B cell (primary cell): ENCODE results near the gene ITIH1. TPM values are rescaled to one million over a fixed set of nuclear protein-coding genes. Genes with fewer than 3 reads are reported as not detected.

Experiments used
- ATAC-seq: fragments of 200-7000 bp; cut with Tn5 transposase; one replicate; pipeline ENCODE4 v1.10.0; 2021; ENCODE audit warnings: low read depth, mild to moderate bottlenecking, moderate number of reproducible peaks, moderate library complexity
- CTCF ChIA-PET: fragments of 350-600 bp; sonication (Branson Sonifier 250); formaldehyde crosslinking; loops from one replicate; lab custom pipeline; 2021; ENCODE audit warnings: antibody characterized with exemption, inconsistent platforms; lab: Charles Lee
- POLR2A ChIA-PET: fragments of 350-600 bp; sonication (Branson Sonifier 250); formaldehyde crosslinking; loops from one replicate; lab custom pipeline; 2021; ENCODE audit warnings: antibody characterized with exemption; lab: Charles Lee
- DNase-seq: peaks from one replicate; pipeline ENCODE4 v3.0.0; 2013
- H2AFZ ChIP-seq: 2 replicates; pipeline ENCODE4 v1.6.1; 2012; ENCODE audit warnings: mild to moderate bottlenecking, low read depth, low read length; ENCODE audit not compliant: insufficient read depth, poor library complexity, severe bottlenecking
- H3K27ac ChIP-seq, 2 donors: 1 replicate in 1 of 2; 2 replicates in 1 of 2; pipeline ENCODE4 v1.5.1; 2012 to 2013; ENCODE audit warnings: low read length in 2 of 2, mild to moderate bottlenecking in 2 of 2, moderate library complexity in 1 of 2
- H3K27me3 ChIP-seq, 4 experiments: fragments of 200-600 bp in 1 of 4; sonication (generic) in 1 of 4; replicated peaks in 1 of 4; 1 replicate in 2 of 4; 2 replicates in 2 of 4; pipeline versions ENCODE4 v1.6.1 to v1.7.0; 2013 to 2016; ENCODE audit warnings: low read length in 3 of 4, mild to moderate bottlenecking in 2 of 4, mixed read lengths in 1 of 4, moderate library complexity in 1 of 4; ENCODE audit not compliant: insufficient read depth in 4 of 4, control insufficient read depth in 3 of 4; ENCODE audit errors: control extremely low read depth in 1 of 4
- H3K36me3 ChIP-seq, 2 experiments: replicated peaks in 1 of 2; 1 replicate in 1 of 2; 2 replicates in 1 of 2; pipeline versions ENCODE4 v1.6.1 to v1.7.1; 2013; ENCODE audit warnings: low read length in 1 of 2; ENCODE audit not compliant: insufficient read depth in 2 of 2, control insufficient read depth in 1 of 2; ENCODE audit errors: control extremely low read depth in 1 of 2, extremely low read depth in 1 of 2
- H3K4me1 ChIP-seq, 2 donors: fragments of 200-600 bp in 1 of 2; sonication (generic) in 1 of 2; 1 replicate in 1 of 2; 2 replicates in 1 of 2; pipeline versions ENCODE4 v1.5.1 to v1.6.1; 2013 to 2017; ENCODE audit warnings: low read length in 2 of 2; ENCODE audit not compliant: control insufficient read depth in 2 of 2, insufficient read depth in 2 of 2
- H3K4me2 ChIP-seq: replicated peaks from 2 replicates; pipeline ENCODE3; 2012; ENCODE audit warnings: mild to moderate bottlenecking, low read depth, low read length; ENCODE audit not compliant: poor library complexity, severe bottlenecking
- H3K4me3 ChIP-seq, 5 experiments: fragments of 200-600 bp in 1 of 5; sonication (generic) in 1 of 5; 1 replicate in 3 of 5; 2 replicates in 2 of 5; pipeline versions ENCODE4 v1.5.1 to v1.7.0; 2011 to 2016; ENCODE audit warnings: low read length in 4 of 5, mild to moderate bottlenecking in 4 of 5, low read depth in 2 of 5, control low read depth in 1 of 5, moderate library complexity in 1 of 5; ENCODE audit not compliant: insufficient read depth in 1 of 5; ENCODE audit errors: control extremely low read depth in 1 of 5, extremely low read depth in 1 of 5
- H3K79me2 ChIP-seq: fragments of 200-600 bp; sonication (generic); one replicate; pipeline ENCODE4 v1.6.0; 2016; ENCODE audit warnings: low read length; ENCODE audit not compliant: control insufficient read depth, insufficient read depth
- H3K9ac ChIP-seq: fragments of 200-600 bp; sonication (generic); 2 replicates; pipeline ENCODE4 v1.6.1; 2017; ENCODE audit warnings: mild to moderate bottlenecking, low read length, moderate library complexity
- H3K9me3 ChIP-seq, 3 donors: one replicate each; pipeline versions ENCODE4 v1.6.1 to v1.7.1; 2013; ENCODE audit warnings: low read length in 2 of 3; ENCODE audit not compliant: control insufficient read depth in 2 of 3, insufficient read depth in 1 of 3; ENCODE audit errors: control extremely low read depth in 1 of 3
- H4K20me1 ChIP-seq: 2 replicates; pipeline ENCODE4 v1.6.0; 2012; ENCODE audit warnings: mild to moderate bottlenecking, low read length; ENCODE audit not compliant: insufficient read depth, control insufficient read depth, poor library complexity, severe bottlenecking
- H3K27ac Mint-ChIP-seq: one replicate; pipeline ENCODE4 v1.8.0; 2021; ENCODE audit warnings: mixed read lengths
- H3K27me3 Mint-ChIP-seq: one replicate; pipeline ENCODE4 v1.8.0; 2021; ENCODE audit warnings: mixed read lengths
- H3K4me1 Mint-ChIP-seq: one replicate; pipeline ENCODE4 v1.8.0; 2021; ENCODE audit warnings: mixed read lengths
- H3K4me3 Mint-ChIP-seq: one replicate; pipeline ENCODE4 v1.8.0; 2021; ENCODE audit warnings: mixed read lengths
- H3K9me3 Mint-ChIP-seq: one replicate; pipeline ENCODE4 v1.8.0; 2022; ENCODE audit warnings: mixed read lengths; ENCODE audit not compliant: insufficient read depth
- EZH2 ChIP-seq: IDR thresholded peaks from 2 replicates; pipeline ENCODE4 v1.6.1; 2012; ENCODE audit warnings: borderline replicate concordance, low read depth, mild to moderate bottlenecking, moderate library complexity, low read length; ENCODE audit not compliant: insufficient read depth, poor library complexity, severe bottlenecking
- WGBS: methylation state at CpG from one replicate; pipeline ENCODE4 v1.1.5; 2013; ENCODE audit warnings: missing lambda C conversion rate; ENCODE audit not compliant: insufficient coverage; 5-methylcytosine and 5-hydroxymethylcytosine counted together
- intact Hi-C: fragments of 100-400 bp; cut with micrococcal nuclease; formaldehyde crosslinking; loops from one replicate; pipeline ENCODE4 v1.10.0; 2022
- polyA plus RNA-seq: library from polyadenylated mRNA; depleted of rRNA; stranded (reverse); fragments of >200 nt; gene quantifications from 2 replicates; pipeline ENCODE4 v1.2.3, GENCODE V29; 2012
- total RNA-seq, 2 donors: library from RNA; stranded (reverse); fragments of 120-200 nt in 1 of 2; gene quantifications; 1 replicate in 1 of 2; 2 replicates in 1 of 2; pipeline versions ENCODE4 v1.2.3 to v1.2.4, GENCODE V29; 2013 to 2022
- TF ChIP-seq, protein P1 (sequence below): fragments of 200-600 bp; IDR thresholded peaks from one replicate; pipeline ENCODE4 v1.8.0; 2022; ENCODE audit warnings: antibody characterized with exemption, mild to moderate bottlenecking

The ITIH1 gene
- total and polyA plus RNA-seq, 2 donors (not counting 1 experiment from before 2014, with no cell fraction given) = 2.0 TPM; not detected in 1

DNA sequence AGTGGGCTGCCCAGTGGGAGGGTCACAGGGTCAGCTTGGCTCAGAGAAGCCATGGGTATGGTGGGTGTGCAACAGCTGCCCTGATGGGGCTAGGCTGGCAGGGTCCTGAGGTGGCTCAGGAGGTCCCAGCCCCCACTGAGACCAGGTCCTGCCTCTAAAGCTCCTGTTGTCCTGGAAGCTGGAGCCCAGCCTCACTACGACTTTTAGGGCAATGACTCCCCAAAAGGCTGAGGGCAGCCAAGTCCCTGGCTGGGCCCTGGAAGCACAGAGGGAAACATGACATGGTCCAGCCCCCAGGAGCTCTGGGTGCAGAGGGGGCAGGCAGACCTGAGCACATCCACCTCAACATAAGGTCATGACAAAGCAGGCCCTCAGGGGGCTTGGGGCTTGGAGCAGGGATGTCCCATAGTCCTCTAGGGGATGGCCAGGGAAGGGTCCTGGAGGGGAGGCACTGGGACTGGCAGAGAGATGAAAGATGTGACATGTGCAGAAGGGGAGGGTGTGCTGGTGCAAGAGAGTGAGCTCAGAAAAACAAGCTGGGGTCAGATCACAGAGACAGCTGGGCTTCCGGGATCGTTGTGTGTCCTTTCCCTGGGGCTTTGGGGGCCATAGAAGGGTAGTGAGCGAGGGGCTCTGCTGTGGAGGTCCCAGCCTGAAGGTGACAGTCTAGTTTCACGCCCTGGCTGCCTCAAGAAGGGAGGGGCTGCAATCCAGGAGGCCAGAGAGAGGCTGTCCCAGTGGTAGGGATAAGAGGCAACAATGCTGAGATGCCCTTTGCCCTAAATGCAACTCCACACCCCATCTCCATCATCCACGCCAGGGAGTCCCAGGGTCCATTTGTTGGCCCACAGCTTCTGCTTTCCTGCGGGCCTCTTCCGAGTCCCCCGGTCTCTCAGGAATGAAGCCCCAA lies 16.6 kb downstream of the ITIH1 start:
- Histone ChIP-seq H3K27ac (no peak overlapping the region), H3K36me3 (no peaks in the 10 kb centered on the region), H4K20me1 (no peaks in the 10 kb centered on the region), H3K4me2 (no peak overlapping the region), H3K27me3 (no peaks in the 10 kb centered on the region), H3K4me1 (no peaks in the 10 kb centered on the region), H2AFZ (no peak overlapping the region), H3K9me3 (no peaks in the 10 kb centered on the region), H3K9ac (no peak overlapping the region), H3K4me3 (no peak overlapping the region), H3K79me2 (no peaks in the 10 kb centered on the region)
- WGBS = 83% methylated on average over 8 of the region's 9 CpGs
- H3K4me1 Mint-ChIP-seq = no peaks in the 10 kb centered on the region
- DNase-seq (no peak), ATAC-seq (no peak)
- ChIA-PET POLR2A (no interaction called here), CTCF (no interaction called here)
- no peak overlapping the region for H3K27ac Mint-ChIP-seq
- no peaks in the 10 kb centered on the region for H3K27me3 Mint-ChIP-seq
- no peaks in the 10 kb centered on the region for H3K9me3 Mint-ChIP-seq
- no peak overlapping the region for H3K4me3 Mint-ChIP-seq
- TF ChIP-seq, protein P1, sequence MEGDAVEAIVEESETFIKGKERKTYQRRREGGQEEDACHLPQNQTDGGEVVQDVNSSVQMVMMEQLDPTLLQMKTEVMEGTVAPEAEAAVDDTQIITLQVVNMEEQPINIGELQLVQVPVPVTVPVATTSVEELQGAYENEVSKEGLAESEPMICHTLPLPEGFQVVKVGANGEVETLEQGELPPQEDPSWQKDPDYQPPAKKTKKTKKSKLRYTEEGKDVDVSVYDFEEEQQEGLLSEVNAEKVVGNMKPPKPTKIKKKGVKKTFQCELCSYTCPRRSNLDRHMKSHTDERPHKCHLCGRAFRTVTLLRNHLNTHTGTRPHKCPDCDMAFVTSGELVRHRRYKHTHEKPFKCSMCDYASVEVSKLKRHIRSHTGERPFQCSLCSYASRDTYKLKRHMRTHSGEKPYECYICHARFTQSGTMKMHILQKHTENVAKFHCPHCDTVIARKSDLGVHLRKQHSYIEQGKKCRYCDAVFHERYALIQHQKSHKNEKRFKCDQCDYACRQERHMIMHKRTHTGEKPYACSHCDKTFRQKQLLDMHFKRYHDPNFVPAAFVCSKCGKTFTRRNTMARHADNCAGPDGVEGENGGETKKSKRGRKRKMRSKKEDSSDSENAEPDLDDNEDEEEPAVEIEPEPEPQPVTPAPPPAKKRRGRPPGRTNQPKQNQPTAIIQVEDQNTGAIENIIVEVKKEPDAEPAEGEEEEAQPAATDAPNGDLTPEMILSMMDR = no peak
- TF ChIP-seq EZH2 = no peak
- intact Hi-C loops = no loop called here

DNA sequence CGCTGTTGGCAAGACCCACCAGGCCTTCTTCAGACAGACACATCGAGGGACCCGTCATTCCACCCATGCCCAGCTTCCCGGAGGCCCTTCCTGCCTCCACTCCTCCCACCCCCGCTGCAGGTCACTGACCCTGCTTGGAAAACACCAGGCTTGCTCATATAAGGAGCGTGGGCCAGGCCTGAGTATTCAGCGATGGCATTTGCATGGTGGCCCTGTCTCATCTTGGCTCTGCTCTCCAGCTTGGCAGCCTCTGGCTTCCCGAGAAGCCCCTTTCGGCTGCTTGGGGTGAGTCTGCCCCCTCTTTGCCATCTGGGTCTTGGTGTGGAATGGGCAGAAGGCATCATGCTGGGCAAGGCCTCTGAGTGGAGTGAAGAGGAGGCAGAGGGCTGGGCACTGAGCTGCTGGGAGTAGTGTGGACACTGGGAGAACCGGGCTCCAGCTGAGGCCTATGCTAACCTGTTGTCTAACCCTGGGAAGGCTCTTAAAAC lies 17.3 kb downstream of the ITIH1 start, which contains the start of gene ITIH3:
TSS of gene ITIH3 (plus strand) at position 185 of the 488 bp plus-strand sequence. CDS start at position 193, 8 bp downstream.
- 87% methylated on average over 10 of the region's 10 CpGs for WGBS
- no peak within 1 kb of the TSS for H3K9ac ChIP-seq
- ATAC-seq = no peak
- H2AFZ ChIP-seq = no peak within 1 kb of the TSS
- H3K27ac ChIP-seq = no peak within 1 kb of the TSS
- DNase-seq = no peak
- H3K4me2 ChIP-seq = no peak within 1 kb of the TSS
- Mint-ChIP-seq H3K4me3 (no peak within 1 kb of the TSS), H3K9me3 (no peaks in the 10 kb centered on the region), H3K4me1 (no peaks in the 10 kb centered on the region), H3K27me3 (no peaks in the 10 kb centered on the region), H3K27ac (no peak within 1 kb of the TSS)
- no peaks in the 10 kb centered on the region for H3K79me2 ChIP-seq
- no peaks in the 10 kb centered on the region for H3K9me3 ChIP-seq
- H3K4me1 ChIP-seq = no peaks in the 10 kb centered on the region
- ChIA-PET CTCF (no interaction called here), POLR2A (no interaction called here)
- H3K36me3 ChIP-seq = no peaks in the 10 kb centered on the region
- H4K20me1 ChIP-seq = no peaks in the 10 kb centered on the region
- H3K27me3 ChIP-seq = no peaks in the 10 kb centered on the region
- intact Hi-C loops = no loop called here
- no peak within 1 kb of the TSS for H3K4me3 ChIP-seq
- TF ChIP-seq EZH2 = no peak
- TF ChIP-seq, protein P1 = no peak
